A673 (cell line): ENCODE measurements around the gene CWH43.

Experiments used
- CTCF ChIP-seq: fragments of 300-800, 200-600 bp; sonication (generic); conservative IDR thresholded peaks from 2 replicates; pipeline ENCODE4 v1.5.1; 2017; ENCODE audit warnings: low read depth, mild to moderate bottlenecking, antibody characterized with exemption, low read length, moderate library complexity, mixed read lengths
- EZH2 ChIP-seq: fragments of 200-600 bp; sonication (generic); IDR thresholded peaks from 2 replicates; pipeline ENCODE4 v1.6.1; 2017; ENCODE audit warnings: borderline replicate concordance, low read depth, mild to moderate bottlenecking, mixed read lengths, antibody characterized with exemption, low read length; ENCODE audit not compliant: poor library complexity, severe bottlenecking

- no peak for TF ChIP-seq CTCF
- TF ChIP-seq EZH2 = no peak
Measured at GRCh38 chr4:48954314-48954713, 31.8 kb upstream of the CWH43 start.
